ENCODE results near the gene OR52N2. TPM values are rescaled to one million over a fixed set of nuclear protein-coding genes. Genes with fewer than 3 reads are reported as not detected.

The OR52N2 gene
- total RNA-seq: not detected

DNA sequence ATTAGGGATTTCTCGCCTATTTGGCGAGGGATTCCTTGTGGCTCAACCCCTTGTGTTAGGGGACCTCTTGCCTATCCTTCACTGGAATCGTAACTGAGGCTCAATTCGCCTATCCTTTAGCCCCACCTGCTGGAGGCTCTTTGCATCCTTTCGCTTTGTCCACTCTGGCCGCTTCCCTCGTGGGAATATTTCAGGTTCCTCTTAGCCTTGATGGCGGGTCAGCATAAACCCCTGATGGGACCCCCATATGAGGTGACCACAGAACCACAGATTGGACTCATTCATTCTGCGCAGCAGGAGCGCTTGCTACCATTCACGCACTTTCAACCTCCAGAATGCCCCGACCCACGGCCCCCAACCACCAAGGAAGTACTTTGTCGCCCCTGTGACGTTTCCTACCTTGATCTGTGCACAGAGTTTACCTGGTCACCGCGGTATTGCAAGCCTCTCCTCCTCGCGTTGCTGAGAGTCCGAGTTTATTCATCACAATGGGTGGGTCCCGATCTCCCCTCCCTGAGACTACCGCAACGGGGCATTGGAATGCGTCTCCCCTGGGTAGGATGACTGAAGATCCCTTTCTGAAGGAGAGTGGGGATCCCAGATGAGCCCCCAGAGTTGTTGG is at the start of gene OR52N2:
OR52N2 (plus strand) TSS at position 425 of the 622 bp plus-strand sequence. CDS start 11,412 bp downstream, outside the sequence.

GRCh38 chr11:5783255-5783654 is 25.5 kb upstream of the OR52N2 start, which contains the start of gene OR52N5:
Gene OR52N5 (minus strand): TSS chr11:5783355. CDS start chr11:5778634, 4,721 bp downstream.

DNA sequence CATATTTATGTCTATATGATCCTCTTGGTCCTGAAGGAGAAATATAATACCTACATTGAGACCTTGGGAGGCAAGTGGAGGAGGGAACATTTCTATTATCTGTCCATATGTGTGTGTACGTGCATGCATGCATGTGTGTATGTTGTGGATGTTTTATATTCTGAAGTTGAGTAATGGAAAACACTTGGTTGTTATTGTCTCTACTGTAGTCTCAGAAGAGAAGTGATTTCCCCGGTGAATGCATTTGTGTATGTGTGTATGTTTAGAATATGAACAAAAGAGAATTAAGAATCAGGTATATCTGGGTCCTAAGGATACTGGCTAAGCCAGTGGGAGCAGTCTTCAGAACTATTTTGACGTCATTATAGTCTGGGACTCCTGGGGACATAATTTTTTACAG is 17.6 kb upstream of the OR52N2 start, which contains the start of gene OR52N1:
OR52N1 (minus strand) TSS at position 101 of the 400 bp plus-strand sequence. CDS start 2,449 bp downstream, outside the sequence.

GRCh38 chr11:5841797-5842196 is 33.1 kb downstream of the OR52N2 start, which contains the start of gene OR52E6:
Gene OR52E6 (minus strand): TSS chr11:5841897. CDS start chr11:5841897, 0 bp downstream.

DNA sequence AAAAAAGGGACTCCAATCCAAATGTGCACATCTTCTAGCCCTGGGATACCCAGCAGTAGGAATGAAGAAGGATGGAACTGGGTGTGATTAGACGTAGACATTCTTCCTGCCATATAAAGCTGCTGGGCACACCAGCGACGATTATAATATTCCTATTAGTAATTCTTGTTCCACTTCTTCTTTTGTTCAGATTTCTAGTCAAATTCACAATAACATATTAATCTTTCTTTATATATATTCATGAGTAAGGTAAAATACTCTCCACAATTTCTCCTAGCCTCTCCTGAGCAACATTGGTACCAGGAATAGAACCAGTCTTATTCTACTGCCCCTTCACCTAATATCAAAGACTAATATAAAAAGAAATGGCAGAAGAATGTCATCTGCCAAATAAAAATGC is 48.9 kb downstream of the OR52N2 start, which contains the start of gene OR52E8:
OR52E8 (minus strand) TSS at position 101 of the 400 bp plus-strand sequence; CDS start at position 101, 0 bp downstream.

Other genes starting within 250 kb of the OR52N2 start
- not detected for gene OR52B6, start 228.0 kb upstream of the OR52N2 start, total RNA-seq
- 1 to 10 TPM; 4.5 to 8.7 TPM for gene TRIM6, start 212.3 kb upstream of the OR52N2 start, total RNA-seq
- 10 to 100 TPM; 19.3 to 26.6 TPM for gene TRIM34, start 183.9 kb upstream of the OR52N2 start, total RNA-seq
- 10 to 100 TPM; 66.8 to 72.6 TPM for gene TRIM5, start 123.8 kb upstream of the OR52N2 start, total RNA-seq
- 100 to 1,000 TPM; 117 to 188 TPM for gene TRIM22, start 119.1 kb upstream of the OR52N2 start, total RNA-seq
- gene OR56B1, start 72.5 kb upstream of the OR52N2 start, total RNA-seq: not detected
- not detected for gene OR52N4, start 54.7 kb upstream of the OR52N2 start, total RNA-seq
- not detected for gene OR52N5, start 25.6 kb upstream of the OR52N2 start, total RNA-seq
- gene OR52N1, start 17.7 kb upstream of the OR52N2 start, total RNA-seq: not detected
- under 1 TPM in 1 of 2 donors, not detected in 1; 0.69 TPM for gene OR52E6, start 33.0 kb downstream of the OR52N2 start, total RNA-seq
- not detected for gene OR52E8, start 48.8 kb downstream of the OR52N2 start, total RNA-seq
- not detected for gene OR52E4, start 71.7 kb downstream of the OR52N2 start, total RNA-seq
- not detected for gene OR52E5, start 84.3 kb downstream of the OR52N2 start, total RNA-seq
- gene OR56A3, start 133.3 kb downstream of the OR52N2 start, total RNA-seq: not detected
- not detected for gene OR56A5, start 159.6 kb downstream of the OR52N2 start, total RNA-seq
- gene OR52L1, start 178.1 kb downstream of the OR52N2 start, total RNA-seq: not detected
- gene OR56A4, start 198.0 kb downstream of the OR52N2 start, total RNA-seq: not detected
- gene OR56A1, start 221.8 kb downstream of the OR52N2 start, total RNA-seq: not detected

All from melanocyte of skin (primary cell).